ENCODE measurements around the gene CFAP97D2. TPM values are rescaled to one million over a fixed set of nuclear protein-coding genes. Genes with fewer than 3 reads are reported as not detected.
"Not testable (repeated sequence)": the region's sequence is repeated elsewhere in the genome, so short reads cannot be mapped to it uniquely, and the experiment has no call there.

CFAP97D2 gene
- total RNA-seq, 1 donor = not detected

- no peak overlapping the region for H3K4me3 ChIP-seq (ENCODE audit: low read depth, low read length)
- TF ChIP-seq CTCF (IDR thresholded peaks at IDR 0.05; ENCODE audit: insufficient read depth, low read length) = no peak
- DNase-seq (ENCODE audit: low read depth) = no peak
These were observed 30.6 kb upstream of the CFAP97D2 start for GRCh38 chr13:114148521-114148855.

GRCh38 chr13:114148886-114149285 lies 30.2 kb upstream of the CFAP97D2 start:
- DNase-seq (ENCODE audit: low read depth); H3K4me3 ChIP-seq (ENCODE audit: low read depth, low read length): not testable (repeated sequence)

GRCh38 chr13:114149774-114150740 lies 29.0 kb upstream of the CFAP97D2 start:
- TF ChIP-seq CTCF (IDR thresholded peaks at IDR 0.05; ENCODE audit: insufficient read depth, low read length) = no peak
- no peak overlapping the region for H3K4me3 ChIP-seq (ENCODE audit: low read depth, low read length)
- DNase-seq (ENCODE audit: low read depth) = no peak

GRCh38 chr13:114151031-114151430 lies 28.0 kb upstream of the CFAP97D2 start:
- no peak overlapping the region for H3K4me3 ChIP-seq (ENCODE audit: low read depth, low read length)
- no peak for TF ChIP-seq CTCF (IDR thresholded peaks at IDR 0.05; ENCODE audit: insufficient read depth, low read length)
- DNase-seq (ENCODE audit: low read depth) = no peak

- no peak overlapping the region for H3K4me3 ChIP-seq (ENCODE audit: low read depth, low read length)
- no peak for TF ChIP-seq CTCF (IDR thresholded peaks at IDR 0.05; ENCODE audit: insufficient read depth, low read length)
- no peak for DNase-seq (ENCODE audit: low read depth)
These were observed 27.3 kb upstream of the CFAP97D2 start for GRCh38 chr13:114151565-114152284.

- no peak for TF ChIP-seq CTCF (IDR thresholded peaks at IDR 0.05; ENCODE audit: insufficient read depth, low read length)
- no peak for DNase-seq (ENCODE audit: low read depth)
- no peak overlapping the region for H3K4me3 ChIP-seq (ENCODE audit: low read depth, low read length)
These were observed 26.8 kb upstream of the CFAP97D2 start for GRCh38 chr13:114152285-114152645.

- DNase-seq (ENCODE audit: low read depth) = peak; percentile 75
- H3K4me3 ChIP-seq (ENCODE audit: low read depth, low read length) = no peak overlapping the region
- no peak for TF ChIP-seq CTCF (IDR thresholded peaks at IDR 0.05; ENCODE audit: insufficient read depth, low read length)
These were observed 26.2 kb upstream of the CFAP97D2 start for GRCh38 chr13:114152831-114153371.

Measured in fibroblast of the aortic adventitia (primary cell).